Fibroblast of the aortic adventitia (primary cell): ENCODE results near the gene SUPT5H. TPM values are rescaled to one million over a fixed set of nuclear protein-coding genes. Genes with fewer than 3 reads are reported as not detected.
A peak's percentile ranks its signal among the peaks of the same experiment; 100 is the strongest.

ENCODE experiments used
- DNase-seq: peaks from one replicate; pipeline ENCODE4 v3.0.0-alpha.2; 2010; ENCODE audit warnings: low read depth
- H3K4me3 ChIP-seq: 2 replicates; pipeline ENCODE4 v1.5.1; 2011; ENCODE audit warnings: low read depth, mild to moderate bottlenecking, control low read depth, low read length, moderate library complexity
- CTCF ChIP-seq: IDR thresholded peaks from 2 replicates; pipeline ENCODE4 v1.5.1; 2011; ENCODE audit warnings: mild to moderate bottlenecking, low read length, control low read depth, inconsistent platforms; ENCODE audit not compliant: insufficient read depth
- total RNA-seq: library from RNA; depleted of rRNA; stranded (reverse); fragments of >200 nt; gene quantifications from 2 replicates; pipeline ENCODE4 v1.2.3, GENCODE V29; 2012; ENCODE audit warnings: low replicate concordance

The SUPT5H gene
- 88.2 and 299 TPM in 2 replicates for total RNA-seq

GRCh38 chr19:39445196-39446111 lies at the start of gene SUPT5H:
TSS of gene SUPT5H (plus strand) at chr19:39445582. CDS start at chr19:39445891, 309 bp downstream.
- H3K4me3 ChIP-seq, result peak within 1 kb of the TSS; percentile 100
- TF ChIP-seq CTCF, result no peak
- peak; percentile 98 for DNase-seq

- peak; percentile 99 for TF ChIP-seq CTCF
- DNase-seq, result peak; percentile 83
- H3K4me3 ChIP-seq, result no peak overlapping the region
Observed at GRCh38 chr19:39397360-39398296, 47.8 kb upstream of the SUPT5H start.

- no peak for TF ChIP-seq CTCF
- no peak overlapping the region for H3K4me3 ChIP-seq
Observed at GRCh38 chr19:39398297-39398864, 47.0 kb upstream of the SUPT5H start.

GRCh38 chr19:39399668-39400050 lies 45.7 kb upstream of the SUPT5H start:
- TF ChIP-seq CTCF, result no peak
- no peak for DNase-seq
- H3K4me3 ChIP-seq, result no peak overlapping the region

More at GRCh38 chr19:39398297-39398864, 47.0 kb upstream of the SUPT5H start:
- peak; percentile 84 for DNase-seq

- no peak for DNase-seq
- TF ChIP-seq CTCF, result no peak
- no peak overlapping the region for H3K4me3 ChIP-seq
Observed at GRCh38 chr19:39400061-39400460, 45.3 kb upstream of the SUPT5H start.

GRCh38 chr19:39401070-39401548 lies 44.3 kb upstream of the SUPT5H start:
- H3K4me3 ChIP-seq, result no peak overlapping the region
- no peak for TF ChIP-seq CTCF
- DNase-seq, result no peak
